ENCODE data around the gene TEK.
"Not testable (repeated sequence)": the region's sequence is repeated elsewhere in the genome, so short reads cannot be mapped to it uniquely, and the experiment has no call there.

The TEK gene

GRCh38 chr9:27108981-27109541, at the start of gene TEK:
TEK (plus strand) TSS chr9:27109225; CDS start chr9:27109591, 366 bp downstream.
- Mint-ChIP-seq H3K4me1 (ENCODE audit: low read depth) (no peaks in the 10 kb centered on the region), H3K27ac (no peak within 1 kb of the TSS), H3K4me3 (no peak within 1 kb of the TSS), H3K36me3 (ENCODE audit: low read depth) (no peaks in the 10 kb centered on the region), H3K9me3 (no peaks in the 10 kb centered on the region), H3K27me3 (ENCODE audit: low read depth) (no peaks in the 10 kb centered on the region)

GRCh38 chr9:27059412-27059811, 49.6 kb upstream of the TEK start:
- Mint-ChIP-seq H3K9me3 (no peaks in the 10 kb centered on the region), H3K36me3 (ENCODE audit: low read depth) (no peaks in the 10 kb centered on the region), H3K27me3 (ENCODE audit: low read depth) (no peaks in the 10 kb centered on the region), H3K4me3 (no peak overlapping the region), H3K4me1 (ENCODE audit: low read depth) (no peaks in the 10 kb centered on the region), H3K27ac (no peak overlapping the region)

GRCh38 chr9:27059907-27060306, 49.1 kb upstream of the TEK start:
- no peak overlapping the region for H3K27ac Mint-ChIP-seq
- H3K27me3 Mint-ChIP-seq (ENCODE audit: low read depth): no peaks in the 10 kb centered on the region
- H3K36me3 Mint-ChIP-seq (ENCODE audit: low read depth): no peaks in the 10 kb centered on the region
- H3K9me3 Mint-ChIP-seq: no peaks in the 10 kb centered on the region
- H3K4me3 Mint-ChIP-seq: no peak overlapping the region
- H3K4me1 Mint-ChIP-seq (ENCODE audit: low read depth): no peaks in the 10 kb centered on the region

GRCh38 chr9:27065288-27065687, 43.7 kb upstream of the TEK start:
- no peaks in the 10 kb centered on the region for H3K27me3 Mint-ChIP-seq (ENCODE audit: low read depth)
- H3K4me3 Mint-ChIP-seq: no peak overlapping the region
- H3K9me3 Mint-ChIP-seq: no peaks in the 10 kb centered on the region
- H3K27ac Mint-ChIP-seq: no peak overlapping the region
- no peaks in the 10 kb centered on the region for H3K4me1 Mint-ChIP-seq (ENCODE audit: low read depth)
- no peaks in the 10 kb centered on the region for H3K36me3 Mint-ChIP-seq (ENCODE audit: low read depth)

- peaks cover 2% of the 10 kb centered on the region for H3K4me1 Mint-ChIP-seq (ENCODE audit: low read depth)
- no peaks in the 10 kb centered on the region for H3K36me3 Mint-ChIP-seq (ENCODE audit: low read depth)
- no peak overlapping the region for H3K27ac Mint-ChIP-seq
- no peaks in the 10 kb centered on the region for H3K9me3 Mint-ChIP-seq
- H3K4me3 Mint-ChIP-seq: no peak overlapping the region
- no peaks in the 10 kb centered on the region for H3K27me3 Mint-ChIP-seq (ENCODE audit: low read depth)
These were observed 34.9 kb upstream of the TEK start for GRCh38 chr9:27073841-27074728.

- H3K4me3 Mint-ChIP-seq: no peak overlapping the region
- H3K27me3 Mint-ChIP-seq (ENCODE audit: low read depth): no peaks in the 10 kb centered on the region
- no peaks in the 10 kb centered on the region for H3K36me3 Mint-ChIP-seq (ENCODE audit: low read depth)
- no peak overlapping the region for H3K27ac Mint-ChIP-seq
- peaks cover 2% of the 10 kb centered on the region for H3K4me1 Mint-ChIP-seq (ENCODE audit: low read depth)
- no peaks in the 10 kb centered on the region for H3K9me3 Mint-ChIP-seq
These were observed 30.3 kb upstream of the TEK start for GRCh38 chr9:27078685-27079084.

- Mint-ChIP-seq H3K27ac (no peak overlapping the region), H3K36me3 (ENCODE audit: low read depth) (no peaks in the 10 kb centered on the region), H3K27me3 (ENCODE audit: low read depth) (no peaks in the 10 kb centered on the region), H3K4me1 (ENCODE audit: low read depth) (no peaks in the 10 kb centered on the region), H3K4me3 (no peak overlapping the region), H3K9me3 (no peaks in the 10 kb centered on the region)
These were observed 23.6 kb upstream of the TEK start for GRCh38 chr9:27085456-27085855.

- H3K4me3 Mint-ChIP-seq: no peak overlapping the region
- no peaks in the 10 kb centered on the region for H3K36me3 Mint-ChIP-seq (ENCODE audit: low read depth)
- no peaks in the 10 kb centered on the region for H3K27me3 Mint-ChIP-seq (ENCODE audit: low read depth)
These were observed 22.0 kb upstream of the TEK start for GRCh38 chr9:27086818-27087680.

GRCh38 chr9:27088981-27089380, 20.0 kb upstream of the TEK start:
- H3K27me3 Mint-ChIP-seq (ENCODE audit: low read depth): no peaks in the 10 kb centered on the region
- no peaks in the 10 kb centered on the region for H3K9me3 Mint-ChIP-seq
- H3K36me3 Mint-ChIP-seq (ENCODE audit: low read depth): no peaks in the 10 kb centered on the region
- no peak overlapping the region for H3K4me3 Mint-ChIP-seq
- H3K27ac Mint-ChIP-seq: no peak overlapping the region
- H3K4me1 Mint-ChIP-seq (ENCODE audit: low read depth): no peaks in the 10 kb centered on the region

More at GRCh38 chr9:27086818-27087680, 22.0 kb upstream of the TEK start:
- H3K27ac Mint-ChIP-seq: no peak overlapping the region
- H3K9me3 Mint-ChIP-seq: no peaks in the 10 kb centered on the region
- H3K4me1 Mint-ChIP-seq (ENCODE audit: low read depth): no peaks in the 10 kb centered on the region

- no peaks in the 10 kb centered on the region for H3K36me3 Mint-ChIP-seq (ENCODE audit: low read depth)
- no peak overlapping the region for H3K4me3 Mint-ChIP-seq
- H3K9me3 Mint-ChIP-seq: no peaks in the 10 kb centered on the region
- no peaks in the 10 kb centered on the region for H3K4me1 Mint-ChIP-seq (ENCODE audit: low read depth)
- H3K27ac Mint-ChIP-seq: no peak overlapping the region
- H3K27me3 Mint-ChIP-seq (ENCODE audit: low read depth): peaks cover 4% of the 10 kb centered on the region
These were observed 19.3 kb upstream of the TEK start for GRCh38 chr9:27089706-27090105.

- H3K9me3 Mint-ChIP-seq: no peaks in the 10 kb centered on the region
- H3K4me1 Mint-ChIP-seq (ENCODE audit: low read depth): no peaks in the 10 kb centered on the region
- no peak overlapping the region for H3K27ac Mint-ChIP-seq
- peaks cover 5% of the 10 kb centered on the region for H3K27me3 Mint-ChIP-seq (ENCODE audit: low read depth)
- no peak overlapping the region for H3K4me3 Mint-ChIP-seq
- H3K36me3 Mint-ChIP-seq (ENCODE audit: low read depth): no peaks in the 10 kb centered on the region
These were observed 18.8 kb upstream of the TEK start for GRCh38 chr9:27090231-27090630.

- Mint-ChIP-seq H3K36me3 (ENCODE audit: low read depth) (no peaks in the 10 kb centered on the region), H3K27me3 (ENCODE audit: low read depth) (peaks cover 5% of the 10 kb centered on the region), H3K4me3 (no peak overlapping the region), H3K27ac (no peak overlapping the region), H3K9me3 (no peaks in the 10 kb centered on the region), H3K4me1 (ENCODE audit: low read depth) (no peaks in the 10 kb centered on the region)
These were observed 18.3 kb upstream of the TEK start for GRCh38 chr9:27090711-27091110.

GRCh38 chr9:27092496-27092895, 16.5 kb upstream of the TEK start:
- H3K27ac Mint-ChIP-seq; H3K36me3 Mint-ChIP-seq (ENCODE audit: low read depth); H3K4me1 Mint-ChIP-seq (ENCODE audit: low read depth): not testable (repeated sequence)

GRCh38 chr9:27093384-27094067, 15.5 kb upstream of the TEK start:
- H3K27ac Mint-ChIP-seq; H3K4me3 Mint-ChIP-seq; H3K27me3 Mint-ChIP-seq (ENCODE audit: low read depth); H3K4me1 Mint-ChIP-seq (ENCODE audit: low read depth); H3K9me3 Mint-ChIP-seq; H3K36me3 Mint-ChIP-seq (ENCODE audit: low read depth): not testable (repeated sequence)

More at GRCh38 chr9:27092496-27092895, 16.5 kb upstream of the TEK start:
- not testable (repeated sequence) for H3K9me3 Mint-ChIP-seq; H3K4me3 Mint-ChIP-seq; H3K27me3 Mint-ChIP-seq (ENCODE audit: low read depth)
